ENCODE results near the gene MPPED1. TPM values are rescaled to one million over a fixed set of nuclear protein-coding genes. Genes with fewer than 3 reads are reported as not detected.

MPPED1 gene
- total RNA-seq, 4 donors from 2014 or later, result not detected

GRCh38 chr22:43467216-43467940, 55.6 kb downstream of the MPPED1 start:
- TF ChIP-seq, protein P1, sequence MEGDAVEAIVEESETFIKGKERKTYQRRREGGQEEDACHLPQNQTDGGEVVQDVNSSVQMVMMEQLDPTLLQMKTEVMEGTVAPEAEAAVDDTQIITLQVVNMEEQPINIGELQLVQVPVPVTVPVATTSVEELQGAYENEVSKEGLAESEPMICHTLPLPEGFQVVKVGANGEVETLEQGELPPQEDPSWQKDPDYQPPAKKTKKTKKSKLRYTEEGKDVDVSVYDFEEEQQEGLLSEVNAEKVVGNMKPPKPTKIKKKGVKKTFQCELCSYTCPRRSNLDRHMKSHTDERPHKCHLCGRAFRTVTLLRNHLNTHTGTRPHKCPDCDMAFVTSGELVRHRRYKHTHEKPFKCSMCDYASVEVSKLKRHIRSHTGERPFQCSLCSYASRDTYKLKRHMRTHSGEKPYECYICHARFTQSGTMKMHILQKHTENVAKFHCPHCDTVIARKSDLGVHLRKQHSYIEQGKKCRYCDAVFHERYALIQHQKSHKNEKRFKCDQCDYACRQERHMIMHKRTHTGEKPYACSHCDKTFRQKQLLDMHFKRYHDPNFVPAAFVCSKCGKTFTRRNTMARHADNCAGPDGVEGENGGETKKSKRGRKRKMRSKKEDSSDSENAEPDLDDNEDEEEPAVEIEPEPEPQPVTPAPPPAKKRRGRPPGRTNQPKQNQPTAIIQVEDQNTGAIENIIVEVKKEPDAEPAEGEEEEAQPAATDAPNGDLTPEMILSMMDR (IDR thresholded peaks at IDR 0.05; ENCODE audit: low read depth), result no peak

DNA sequence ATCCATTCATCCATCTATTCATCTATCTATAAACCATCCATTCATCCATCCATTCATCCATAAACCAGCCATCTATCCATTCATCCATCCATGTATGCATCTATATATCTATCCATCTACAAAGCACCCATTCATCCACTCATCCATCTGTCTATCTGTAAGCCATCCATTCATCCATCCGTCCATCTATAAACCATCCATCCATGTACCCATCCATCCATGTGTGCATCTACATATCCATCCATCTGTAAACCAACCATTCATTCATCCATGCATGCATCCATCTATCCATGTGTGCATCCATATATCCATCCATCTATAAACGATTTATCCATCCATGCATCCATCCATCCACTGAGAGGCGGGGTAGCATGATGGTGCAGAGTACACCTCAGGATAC, 58.4 kb downstream of the MPPED1 start:
- TF ChIP-seq, protein P1 (IDR thresholded peaks at IDR 0.05; ENCODE audit: low read depth), result no peak

- TF ChIP-seq, protein P1 (IDR thresholded peaks at IDR 0.05; ENCODE audit: low read depth), result no peak
Measured at GRCh38 chr22:43470941-43471585, 59.2 kb downstream of the MPPED1 start.

- TF ChIP-seq, protein P1 (IDR thresholded peaks at IDR 0.05; ENCODE audit: low read depth), result no peak
Measured at GRCh38 chr22:43471606-43472135, 59.9 kb downstream of the MPPED1 start.

DNA sequence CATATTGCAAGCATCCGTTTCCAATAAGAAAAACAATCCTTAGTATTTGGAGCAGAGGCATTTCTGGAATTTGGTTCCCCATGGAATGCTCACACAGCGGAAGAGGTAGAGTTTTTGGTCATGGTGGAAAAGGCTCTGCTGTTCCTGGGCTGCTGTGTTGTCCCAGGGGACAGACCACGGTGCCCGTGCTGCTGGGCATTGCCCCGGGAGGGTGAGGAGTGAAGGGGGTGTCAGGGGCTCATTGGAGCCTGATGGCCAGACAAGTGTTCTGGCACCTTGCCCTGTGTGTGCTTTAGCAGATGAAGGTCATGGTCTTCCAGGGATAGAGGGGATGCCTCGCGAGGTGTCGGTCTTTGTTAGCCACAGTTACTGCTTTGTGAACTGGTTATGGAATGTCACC, 61.2 kb downstream of the MPPED1 start:
- TF ChIP-seq, protein P1 (IDR thresholded peaks at IDR 0.05; ENCODE audit: low read depth), result no peak

GRCh38 chr22:43473441-43473840, 61.6 kb downstream of the MPPED1 start:
- TF ChIP-seq, protein P1 (IDR thresholded peaks at IDR 0.05; ENCODE audit: low read depth), result no peak
